GM15510 (cell line): ENCODE measurements around the gene CD276.

ENCODE experiments used
- POLR2A ChIP-seq: IDR thresholded peaks from 3 replicates; pipeline ENCODE4 v1.6.1; 2011; ENCODE audit warnings: borderline replicate concordance; ENCODE audit not compliant: insufficient read length; ENCODE audit errors: extremely low read depth

The CD276 gene

GRCh38 chr15:73763931-73764330, 79.7 kb downstream of the CD276 start:
- no peak for TF ChIP-seq POLR2A
